HFF-Myc (cell line): Measurements from ENCODE around the gene ACYP2.
A peak's percentile ranks its signal among the peaks of the same experiment; 100 is the strongest.
"Not testable (repeated sequence)": the region's sequence is repeated elsewhere in the genome, so short reads cannot be mapped to it uniquely, and the experiment has no call there.

ENCODE experiments used
- DNase-seq: peaks from one replicate; pipeline ENCODE4 v3.0.0-alpha.2; 2011; ENCODE audit warnings: low read depth; ENCODE audit errors: extremely low read depth
- H3K4me3 ChIP-seq: replicated peaks from 2 replicates; pipeline ENCODE4 v1.5.1; 2011; ENCODE audit warnings: low read depth, mild to moderate bottlenecking, control low read depth, low read length
- TF ChIP-seq, protein P1 (sequence below): IDR thresholded peaks from 2 replicates; pipeline ENCODE4 v1.5.1; 2012; ENCODE audit warnings: mild to moderate bottlenecking, low read depth, low read length, control low read depth; ENCODE audit errors: missing control alignments

The ACYP2 gene

GRCh38 chr2:54115284-54116137, at the start of gene ACYP2:
Gene ACYP2, plus strand, starts transcription at chr2:54115615.
- TF ChIP-seq, protein P1, sequence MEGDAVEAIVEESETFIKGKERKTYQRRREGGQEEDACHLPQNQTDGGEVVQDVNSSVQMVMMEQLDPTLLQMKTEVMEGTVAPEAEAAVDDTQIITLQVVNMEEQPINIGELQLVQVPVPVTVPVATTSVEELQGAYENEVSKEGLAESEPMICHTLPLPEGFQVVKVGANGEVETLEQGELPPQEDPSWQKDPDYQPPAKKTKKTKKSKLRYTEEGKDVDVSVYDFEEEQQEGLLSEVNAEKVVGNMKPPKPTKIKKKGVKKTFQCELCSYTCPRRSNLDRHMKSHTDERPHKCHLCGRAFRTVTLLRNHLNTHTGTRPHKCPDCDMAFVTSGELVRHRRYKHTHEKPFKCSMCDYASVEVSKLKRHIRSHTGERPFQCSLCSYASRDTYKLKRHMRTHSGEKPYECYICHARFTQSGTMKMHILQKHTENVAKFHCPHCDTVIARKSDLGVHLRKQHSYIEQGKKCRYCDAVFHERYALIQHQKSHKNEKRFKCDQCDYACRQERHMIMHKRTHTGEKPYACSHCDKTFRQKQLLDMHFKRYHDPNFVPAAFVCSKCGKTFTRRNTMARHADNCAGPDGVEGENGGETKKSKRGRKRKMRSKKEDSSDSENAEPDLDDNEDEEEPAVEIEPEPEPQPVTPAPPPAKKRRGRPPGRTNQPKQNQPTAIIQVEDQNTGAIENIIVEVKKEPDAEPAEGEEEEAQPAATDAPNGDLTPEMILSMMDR: peak; percentile 10
- peak; percentile 65 for DNase-seq
- H3K4me3 ChIP-seq: peak within 1 kb of the TSS; percentile 69

- no peak for DNase-seq
- TF ChIP-seq, protein P1: no peak
- H3K4me3 ChIP-seq: no peak overlapping the region
These were observed 49.5 kb upstream of the ACYP2 start for GRCh38 chr2:54065891-54066290.

- no peak overlapping the region for H3K4me3 ChIP-seq
These were observed 47.5 kb upstream of the ACYP2 start for GRCh38 chr2:54067851-54068375.

DNA sequence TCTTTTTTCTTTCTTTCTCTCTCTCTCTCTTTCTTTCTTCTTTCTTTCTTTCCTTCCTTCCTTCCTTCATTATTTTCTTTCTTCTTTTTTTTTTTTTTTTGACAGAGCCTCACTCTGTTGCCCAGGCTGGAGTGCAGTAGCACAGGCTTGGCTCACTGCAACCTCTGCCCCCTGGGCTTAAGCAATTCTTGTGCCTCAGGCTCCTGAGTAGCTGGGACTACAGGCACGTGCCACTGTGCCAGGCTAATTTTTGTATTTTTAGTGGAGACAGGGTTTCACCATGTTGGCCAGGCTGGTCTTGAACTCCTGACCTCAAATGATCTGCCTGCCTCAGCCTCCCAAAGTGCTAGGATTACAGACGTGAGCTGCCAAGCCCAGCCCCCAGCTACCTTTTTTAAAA, 42.9 kb upstream of the ACYP2 start:
- not testable (repeated sequence) for H3K4me3 ChIP-seq, DNase-seq

More at GRCh38 chr2:54067851-54068375, 47.5 kb upstream of the ACYP2 start:
- DNase-seq: no peak
- TF ChIP-seq, protein P1: no peak

GRCh38 chr2:54073796-54074195, 41.6 kb upstream of the ACYP2 start:
- no peak for DNase-seq
- H3K4me3 ChIP-seq: no peak overlapping the region
- TF ChIP-seq, protein P1: no peak

GRCh38 chr2:54074606-54075341, 40.6 kb upstream of the ACYP2 start:
- TF ChIP-seq, protein P1: no peak
- no peak overlapping the region for H3K4me3 ChIP-seq
- no peak for DNase-seq

- TF ChIP-seq, protein P1: no peak
- no peak for DNase-seq
- no peak overlapping the region for H3K4me3 ChIP-seq
These were observed 38.8 kb upstream of the ACYP2 start for GRCh38 chr2:54076586-54076985.
